Posterior vena cava (tissue), 2 donors: ENCODE measurements around the gene ASIC5. TPM values are rescaled to one million over a fixed set of nuclear protein-coding genes. Genes with fewer than 3 reads are reported as not detected.

Source experiments
- DNase-seq: peaks from one replicate; pipeline ENCODE4 v3.0.0-alpha.2; 2020; ENCODE audit warnings: low spot score
- intact Hi-C, 2 donors: fragments of 100-400 bp; cut with DNase I; formaldehyde crosslinking; loops; one replicate each; pipeline versions ENCODE4 v1.14.1 to v1.14.2; 2022 to 2023
- total RNA-seq, 2 donors: library from RNA; stranded (reverse); fragmentation: NEBNext Ultra II Directional; extraction: Animal tissue kit (Norgen Biotek cat#: 25700); gene quantifications; one replicate each; pipeline ENCODE4 v1.2.1, GENCODE V29; 2021
- donor health status: DM: yes; HTN: yes; CAD: no.
- donor health status: DM: yes; HTN: yes; CAD: no.

The ASIC5 gene
- total RNA-seq, 2 donors from 2014 or later, result not detected

GRCh38 chr4:155780775-155781174 is 85.3 kb downstream of the ASIC5 start:
- intact Hi-C loops, result loop anchor here in 1 of 2 donors (10.0 kb wide), 1 partner anchor 106 kb away; no protein-coding TSS in a partner anchor
- no peak for DNase-seq

Other genes with a start within 250 kb of the ASIC5 start
- 100 to 1,000 TPM in 1 of 2 donors, 10 to 100 TPM in 1; 88.1 to 108 TPM for gene GUCY1A1, start 199.4 kb downstream of the ASIC5 start, total RNA-seq
- gene GUCY1B1, start 107.3 kb downstream of the ASIC5 start, total RNA-seq, result 10 to 100 TPM; 21.1 to 26.8 TPM
- under 1 TPM in 1 of 2 donors, not detected in 1; 0.37 TPM for gene TDO2, start 37.4 kb upstream of the ASIC5 start, total RNA-seq
- 10 to 100 TPM; 15.0 to 23.8 TPM for gene CTSO, start 87.6 kb upstream of the ASIC5 start, total RNA-seq